Fibroblast of villous mesenchyme (primary cell): ENCODE results near the gene HGS. TPM values are rescaled to one million over a fixed set of nuclear protein-coding genes. Genes with fewer than 3 reads are reported as not detected.

ENCODE experiments used
- DNase-seq: peaks from one replicate; pipeline ENCODE4 v3.0.0-alpha.2; 2010; ENCODE audit warnings: low read depth
- H3K4me3 ChIP-seq: 2 replicates; pipeline ENCODE4 v1.5.1; 2011; ENCODE audit warnings: low read depth, mild to moderate bottlenecking, low read length
- CTCF ChIP-seq: IDR thresholded peaks from 2 replicates; pipeline ENCODE4 v1.5.1; 2012; ENCODE audit warnings: low read depth, mild to moderate bottlenecking, low read length; ENCODE audit not compliant: insufficient read depth
- total RNA-seq: library from RNA; depleted of rRNA; stranded (reverse); fragments of >200 nt; gene quantifications from 2 replicates; pipeline ENCODE4 v1.2.3, GENCODE V29; 2012

The HGS gene
- total RNA-seq, 1 donor, result 75.1 TPM

GRCh38 chr17:81700353-81701287 lies 16.8 kb downstream of the HGS start:
- no peak for DNase-seq
- no peak overlapping the region for H3K4me3 ChIP-seq
- TF ChIP-seq CTCF, result no peak

- H3K4me3 ChIP-seq, result peak overlapping the region; percentile 91
- TF ChIP-seq CTCF, result no peak
- DNase-seq, result no peak
These were observed 17.7 kb downstream of the HGS start for GRCh38 chr17:81701288-81702071.

GRCh38 chr17:81702934-81703746 lies 19.3 kb downstream of the HGS start, which contains the start of gene MRPL12:
Gene MRPL12, plus strand, starts transcription at chr17:81703367. Its CDS starts 135 bp downstream, at chr17:81703502.
- DNase-seq, result peak; percentile 91
- TF ChIP-seq CTCF, result no peak
- H3K4me3 ChIP-seq, result peak within 1 kb of the TSS; percentile 91

- no peak for TF ChIP-seq CTCF
- DNase-seq, result no peak
- peak overlapping the region; percentile 91 for H3K4me3 ChIP-seq
These were observed 20.2 kb downstream of the HGS start for GRCh38 chr17:81703747-81704654.

GRCh38 chr17:81705518-81706231 lies 21.9 kb downstream of the HGS start:
- no peak for DNase-seq
- H3K4me3 ChIP-seq, result no peak overlapping the region
- no peak for TF ChIP-seq CTCF
